Measurements from ENCODE around the gene BTG2.
A peak's percentile ranks its signal among the peaks of the same experiment; 100 is the strongest.

The BTG2 gene

GRCh38 chr1:203272633-203273205 is 32.6 kb upstream of the BTG2 start:
- Mint-ChIP-seq H3K27ac (peak overlapping the region; percentile 94), H3K27me3 (peaks cover 3% of the 10 kb centered on the region), H3K4me1 (ENCODE audit: low read depth) (peaks cover 78% of the 10 kb centered on the region), H3K9me3 (no peaks in the 10 kb centered on the region), H3K36me3 (ENCODE audit: low read depth) (no peaks in the 10 kb centered on the region), H3K4me3 (peak overlapping the region; percentile 79)
- intact Hi-C loops (cut with micrococcal nuclease): loop anchor here (1.0 kb wide), 2 partner anchors 33 to 66 kb away; partner anchors contain the start of gene BTG2

DNA sequence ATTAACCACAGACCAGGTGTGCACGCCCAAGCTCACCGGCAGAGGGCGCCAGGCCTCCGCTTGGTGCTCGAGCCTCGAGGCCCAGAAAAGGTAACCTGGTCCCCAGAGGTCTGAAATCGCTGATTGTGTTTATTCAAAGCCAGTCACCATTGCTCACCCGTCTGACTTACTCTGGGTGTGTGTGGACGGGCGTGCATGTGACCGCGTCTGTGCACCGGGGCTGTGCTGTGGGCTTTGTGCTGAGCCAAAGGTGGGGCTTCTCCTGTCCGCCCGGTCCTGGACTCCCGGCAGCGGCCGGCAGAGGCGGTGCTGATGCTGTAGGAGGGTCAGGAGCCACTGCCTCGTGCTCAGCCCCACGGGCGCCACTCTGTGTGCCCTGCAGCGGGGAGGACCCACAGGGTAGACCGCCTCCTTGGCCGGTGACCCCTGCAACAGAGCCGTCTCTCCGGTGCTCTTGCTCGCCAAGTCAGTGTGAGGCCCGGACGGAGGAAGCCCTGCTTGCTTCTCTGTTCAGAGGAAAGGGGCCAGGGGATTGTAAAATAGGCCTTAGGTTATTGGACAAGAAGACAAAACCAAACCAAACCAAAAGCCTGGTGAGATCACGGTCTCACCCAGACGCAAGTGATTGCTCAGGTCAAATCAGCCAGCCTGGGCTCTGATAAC is 32.0 kb upstream of the BTG2 start:
- Mint-ChIP-seq H3K27ac (peak overlapping the region; percentile 94), H3K4me1 (ENCODE audit: low read depth) (peaks cover 80% of the 10 kb centered on the region), H3K9me3 (no peaks in the 10 kb centered on the region), H3K27me3 (no peaks in the 10 kb centered on the region), H3K4me3 (peak overlapping the region; percentile 79), H3K36me3 (ENCODE audit: low read depth) (no peaks in the 10 kb centered on the region)
- intact Hi-C loops (cut with micrococcal nuclease): loop anchor here (1.0 kb wide), 2 partner anchors 32 to 65 kb away; partner anchors contain the start of gene BTG2

GRCh38 chr1:203273869-203274602 is 31.3 kb upstream of the BTG2 start:
- H3K27me3 Mint-ChIP-seq: no peaks in the 10 kb centered on the region
- peak overlapping the region; percentile 94 for H3K27ac Mint-ChIP-seq
- no peaks in the 10 kb centered on the region for H3K9me3 Mint-ChIP-seq
- intact Hi-C loops (cut with micrococcal nuclease): loop anchor here (1.0 kb wide), 3 partner anchors 31 to 64 kb away; partner anchors contain the start of gene BTG2
- peak overlapping the region; percentile 79 for H3K4me3 Mint-ChIP-seq
- peaks cover 87% of the 10 kb centered on the region for H3K4me1 Mint-ChIP-seq (ENCODE audit: low read depth)
- H3K36me3 Mint-ChIP-seq (ENCODE audit: low read depth): no peaks in the 10 kb centered on the region

DNA sequence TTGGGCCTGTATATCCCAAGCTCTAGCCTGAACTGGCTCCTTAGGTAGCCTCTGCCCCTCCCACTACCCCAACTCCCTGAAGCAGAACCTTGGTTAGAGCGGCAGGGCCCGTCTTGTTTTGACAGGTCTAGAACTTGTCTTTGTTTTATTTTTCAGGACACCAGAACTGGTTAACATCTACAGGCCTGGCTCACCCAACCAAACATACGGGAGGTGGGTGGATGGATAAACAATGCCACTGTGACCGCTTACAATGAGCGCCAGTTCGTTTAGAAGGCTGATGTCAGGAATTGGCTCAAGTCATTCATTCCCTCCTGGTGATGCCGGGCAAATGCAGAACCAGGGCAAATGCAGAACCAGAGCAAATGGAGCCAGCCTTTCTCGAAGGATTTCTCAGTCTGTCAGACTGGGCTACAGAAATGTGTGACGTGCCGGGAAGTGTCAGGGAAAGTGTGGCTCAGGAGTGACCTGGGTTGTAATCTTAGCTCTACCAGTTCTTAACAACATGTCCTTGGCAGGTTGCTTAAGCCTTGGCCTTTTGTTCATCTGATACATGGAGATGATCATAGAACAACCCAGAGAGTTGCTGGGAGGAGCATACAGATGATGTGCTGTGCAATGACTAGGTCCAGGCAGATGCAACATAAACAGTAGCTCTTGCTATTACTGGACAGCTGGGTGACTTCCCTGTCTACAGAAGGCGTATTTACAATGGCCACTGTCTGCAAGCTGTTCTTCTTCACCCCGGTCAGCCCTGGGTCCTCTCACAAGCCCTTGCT is 30.5 kb upstream of the BTG2 start:
- peak overlapping the region; percentile 79 for H3K4me3 Mint-ChIP-seq

GRCh38 chr1:203275656-203276272 is 29.6 kb upstream of the BTG2 start:
- Mint-ChIP-seq H3K4me1 (ENCODE audit: low read depth) (peaks cover 92% of the 10 kb centered on the region), H3K9me3 (no peaks in the 10 kb centered on the region), H3K4me3 (no peak overlapping the region), H3K27me3 (no peaks in the 10 kb centered on the region), H3K36me3 (ENCODE audit: low read depth) (no peaks in the 10 kb centered on the region), H3K27ac (peak overlapping the region; percentile 94)
- intact Hi-C loops (cut with micrococcal nuclease): loop anchor here (1.0 kb wide), 1 partner anchor 12 kb away; no protein-coding TSS in a partner anchor

More for the DNA sequence above, 30.5 kb upstream of the BTG2 start:
- Mint-ChIP-seq H3K36me3 (ENCODE audit: low read depth) (no peaks in the 10 kb centered on the region), H3K9me3 (no peaks in the 10 kb centered on the region), H3K27me3 (no peaks in the 10 kb centered on the region), H3K27ac (peak overlapping the region; percentile 94), H3K4me1 (ENCODE audit: low read depth) (peaks cover 91% of the 10 kb centered on the region)
- intact Hi-C loops (cut with micrococcal nuclease): loop anchor here (1.0 kb wide), 2 partner anchors 13 to 51 kb away; no protein-coding TSS in a partner anchor

DNA sequence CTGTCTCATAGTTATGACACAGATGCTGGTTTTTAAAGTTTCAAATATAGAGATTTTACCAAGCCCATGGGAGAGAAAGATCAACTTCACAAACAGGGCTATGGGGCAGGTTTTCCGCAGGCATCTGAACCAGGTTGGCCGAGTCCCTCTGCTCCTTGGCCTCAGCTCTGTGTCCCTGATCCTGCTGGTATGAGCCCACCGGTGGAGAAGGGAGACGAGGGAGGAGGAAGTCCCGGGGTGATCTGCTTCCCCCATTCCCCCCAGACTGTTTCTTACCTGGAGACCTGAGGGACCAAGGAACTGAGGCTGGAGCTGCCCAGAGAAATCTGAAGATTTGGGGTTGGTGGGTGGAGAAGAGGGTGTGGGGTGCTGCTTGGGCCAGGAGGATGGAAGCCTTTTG is 28.9 kb upstream of the BTG2 start:
- Mint-ChIP-seq H3K27ac (peak overlapping the region; percentile 53), H3K9me3 (no peaks in the 10 kb centered on the region), H3K4me3 (no peak overlapping the region), H3K27me3 (no peaks in the 10 kb centered on the region), H3K4me1 (ENCODE audit: low read depth) (peaks cover 85% of the 10 kb centered on the region), H3K36me3 (ENCODE audit: low read depth) (no peaks in the 10 kb centered on the region)
- intact Hi-C loops (cut with micrococcal nuclease): no loop called here

GRCh38 chr1:203276916-203277545 is 28.3 kb upstream of the BTG2 start:
- no peak overlapping the region for H3K4me3 Mint-ChIP-seq
- H3K36me3 Mint-ChIP-seq (ENCODE audit: low read depth): no peaks in the 10 kb centered on the region
- peak overlapping the region; percentile 53 for H3K27ac Mint-ChIP-seq
- no peaks in the 10 kb centered on the region for H3K27me3 Mint-ChIP-seq
- H3K9me3 Mint-ChIP-seq: no peaks in the 10 kb centered on the region
- intact Hi-C loops (cut with micrococcal nuclease): no loop called here
- peaks cover 84% of the 10 kb centered on the region for H3K4me1 Mint-ChIP-seq (ENCODE audit: low read depth)

GRCh38 chr1:203278082-203278884 is 27.0 kb upstream of the BTG2 start:
- H3K27me3 Mint-ChIP-seq: no peaks in the 10 kb centered on the region
- intact Hi-C loops (cut with micrococcal nuclease): no loop called here
- H3K9me3 Mint-ChIP-seq: no peaks in the 10 kb centered on the region
- H3K36me3 Mint-ChIP-seq (ENCODE audit: low read depth): no peaks in the 10 kb centered on the region
- H3K27ac Mint-ChIP-seq: peak overlapping the region; percentile 53
- H3K4me1 Mint-ChIP-seq (ENCODE audit: low read depth): peaks cover 82% of the 10 kb centered on the region
- no peak overlapping the region for H3K4me3 Mint-ChIP-seq

- Mint-ChIP-seq H3K4me3 (no peak overlapping the region), H3K9me3 (no peaks in the 10 kb centered on the region), H3K27ac (peak overlapping the region; percentile 53), H3K36me3 (ENCODE audit: low read depth) (no peaks in the 10 kb centered on the region), H3K27me3 (no peaks in the 10 kb centered on the region), H3K4me1 (ENCODE audit: low read depth) (peaks cover 77% of the 10 kb centered on the region)
- intact Hi-C loops (cut with micrococcal nuclease): no loop called here
Observed at GRCh38 chr1:203278885-203279406, 26.4 kb upstream of the BTG2 start.

- Mint-ChIP-seq H3K36me3 (ENCODE audit: low read depth) (no peaks in the 10 kb centered on the region), H3K27me3 (no peaks in the 10 kb centered on the region), H3K27ac (no peak overlapping the region), H3K4me1 (ENCODE audit: low read depth) (peaks cover 77% of the 10 kb centered on the region), H3K9me3 (no peaks in the 10 kb centered on the region), H3K4me3 (no peak overlapping the region)
- intact Hi-C loops (cut with micrococcal nuclease): no loop called here
Observed at GRCh38 chr1:203280061-203280460, 25.3 kb upstream of the BTG2 start.

GRCh38 chr1:203281033-203281432 is 24.3 kb upstream of the BTG2 start:
- Mint-ChIP-seq H3K9me3 (no peaks in the 10 kb centered on the region), H3K36me3 (ENCODE audit: low read depth) (no peaks in the 10 kb centered on the region), H3K27me3 (no peaks in the 10 kb centered on the region), H3K4me1 (ENCODE audit: low read depth) (peaks cover 72% of the 10 kb centered on the region), H3K4me3 (no peak overlapping the region), H3K27ac (no peak overlapping the region)
- intact Hi-C loops (cut with micrococcal nuclease): no loop called here

Measured in dendritic cell treated with granulocyte-macrophage colony-stimulating factor and Interleukin-4, amounts not matched to agents 40 ng/mL and 50 ng/mL, for 4 days (primary cell).